ENCODE data around the gene OR12D1. TPM values are rescaled to one million over a fixed set of nuclear protein-coding genes. Genes with fewer than 3 reads are reported as not detected.
"Not testable (repeated sequence)": the region's sequence is repeated elsewhere in the genome, so short reads cannot be mapped to it uniquely, and the experiment has no call there.

OR12D1 gene
- not detected for total RNA-seq

GRCh38 chr6:29414588-29414987, at the start of gene OR12D1:
Gene OR12D1, plus strand, starts transcription at chr6:29414928.
- H3K36me3 Mint-ChIP-seq (ENCODE audit: insufficient read depth): no peaks in the 10 kb centered on the region
- no peaks in the 10 kb centered on the region for H3K4me1 Mint-ChIP-seq (ENCODE audit: low read depth)
- H3K27me3 Mint-ChIP-seq (ENCODE audit: low read depth): peaks cover 33% of the 10 kb centered on the region
- DNase-seq (no peak), ATAC-seq (no peak)
- peaks cover 22% of the 10 kb centered on the region for H3K9me3 Mint-ChIP-seq
- no peak within 1 kb of the TSS for H3K4me3 Mint-ChIP-seq

GRCh38 chr6:29368765-29369164, 46.0 kb upstream of the OR12D1 start, which contains the start of gene OR5V1:
Gene OR5V1, minus strand, starts transcription at chr6:29368865. Its CDS starts 12,670 bp downstream, at chr6:29356195.
- H3K27me3 Mint-ChIP-seq (ENCODE audit: low read depth): peaks cover 29% of the 10 kb centered on the region
- H3K4me3 Mint-ChIP-seq: no peak within 1 kb of the TSS
- ATAC-seq (no peak), DNase-seq (no peak)
- no peaks in the 10 kb centered on the region for H3K4me1 Mint-ChIP-seq (ENCODE audit: low read depth)
- H3K9me3 Mint-ChIP-seq: no peaks in the 10 kb centered on the region
- no peaks in the 10 kb centered on the region for H3K36me3 Mint-ChIP-seq (ENCODE audit: insufficient read depth)

GRCh38 chr6:29375191-29375590, 39.5 kb upstream of the OR12D1 start, which contains the start of gene OR12D3:
Gene OR12D3, minus strand, starts transcription at chr6:29375291. Its CDS starts 4 bp downstream, at chr6:29375287.
- Mint-ChIP-seq H3K9me3 (no peaks in the 10 kb centered on the region), H3K4me3 (no peak within 1 kb of the TSS), H3K4me1 (ENCODE audit: low read depth) (no peaks in the 10 kb centered on the region), H3K27me3 (ENCODE audit: low read depth) (peaks cover 38% of the 10 kb centered on the region), H3K36me3 (ENCODE audit: insufficient read depth) (no peaks in the 10 kb centered on the region)
- DNase-seq (no peak), ATAC-seq (no peak)

GRCh38 chr6:29376003-29376402, 38.7 kb upstream of the OR12D1 start:
- Mint-ChIP-seq H3K36me3 (ENCODE audit: insufficient read depth) (no peaks in the 10 kb centered on the region), H3K27me3 (ENCODE audit: low read depth) (peaks cover 37% of the 10 kb centered on the region), H3K9me3 (no peaks in the 10 kb centered on the region), H3K4me3 (no peak overlapping the region), H3K4me1 (ENCODE audit: low read depth) (no peaks in the 10 kb centered on the region)
- no peak for DNase-seq
- no peak for ATAC-seq

GRCh38 chr6:29388533-29388932, 26.2 kb upstream of the OR12D1 start:
- H3K9me3 Mint-ChIP-seq: no peaks in the 10 kb centered on the region
- no peak for DNase-seq
- no peaks in the 10 kb centered on the region for H3K4me1 Mint-ChIP-seq (ENCODE audit: low read depth)
- no peak for ATAC-seq
- no peak overlapping the region for H3K4me3 Mint-ChIP-seq
- no peaks in the 10 kb centered on the region for H3K36me3 Mint-ChIP-seq (ENCODE audit: insufficient read depth)
- H3K27me3 Mint-ChIP-seq (ENCODE audit: low read depth): peaks cover 23% of the 10 kb centered on the region

GRCh38 chr6:29395331-29395730, 19.4 kb upstream of the OR12D1 start, which contains the start of gene OR12D2:
Gene OR12D2, plus strand, starts transcription at chr6:29395631. Its CDS starts 1,069 bp downstream, at chr6:29396700.
- Mint-ChIP-seq H3K4me1 (ENCODE audit: low read depth) (no peaks in the 10 kb centered on the region), H3K9me3 (no peaks in the 10 kb centered on the region), H3K4me3 (no peak within 1 kb of the TSS), H3K36me3 (ENCODE audit: insufficient read depth) (no peaks in the 10 kb centered on the region), H3K27me3 (ENCODE audit: low read depth) (peaks cover 34% of the 10 kb centered on the region)
- ATAC-seq (no peak), DNase-seq (no peak)

- Mint-ChIP-seq H3K4me1 (ENCODE audit: low read depth) (no peaks in the 10 kb centered on the region), H3K27me3 (ENCODE audit: low read depth) (peaks cover 31% of the 10 kb centered on the region)
Observed at GRCh38 chr6:29399525-29399924, 15.2 kb upstream of the OR12D1 start.

GRCh38 chr6:29403801-29404200, 10.9 kb upstream of the OR12D1 start:
- Mint-ChIP-seq H3K4me3 (no peak overlapping the region), H3K36me3 (ENCODE audit: insufficient read depth) (no peaks in the 10 kb centered on the region), H3K4me1 (ENCODE audit: low read depth) (no peaks in the 10 kb centered on the region), H3K27me3 (ENCODE audit: low read depth) (peaks cover 25% of the 10 kb centered on the region), H3K9me3 (no peaks in the 10 kb centered on the region)
- ATAC-seq (no peak), DNase-seq (no peak)

More at GRCh38 chr6:29399525-29399924, 15.2 kb upstream of the OR12D1 start:
- H3K9me3 Mint-ChIP-seq: no peaks in the 10 kb centered on the region
- no peak for ATAC-seq
- DNase-seq: no peak
- no peaks in the 10 kb centered on the region for H3K36me3 Mint-ChIP-seq (ENCODE audit: insufficient read depth)
- no peak overlapping the region for H3K4me3 Mint-ChIP-seq

GRCh38 chr6:29419516-29419915, 4.8 kb downstream of the OR12D1 start:
- Mint-ChIP-seq H3K36me3 (ENCODE audit: insufficient read depth) (no peaks in the 10 kb centered on the region), H3K4me3 (no peak overlapping the region), H3K9me3 (no peaks in the 10 kb centered on the region), H3K27me3 (ENCODE audit: low read depth) (peaks cover 41% of the 10 kb centered on the region), H3K4me1 (ENCODE audit: low read depth) (no peaks in the 10 kb centered on the region)
- no peak for ATAC-seq
- no peak for DNase-seq

GRCh38 chr6:29424168-29424567, 9.4 kb downstream of the OR12D1 start:
- DNase-seq: no peak
- H3K36me3 Mint-ChIP-seq (ENCODE audit: insufficient read depth): no peaks in the 10 kb centered on the region

GRCh38 chr6:29424575-29424974, 9.8 kb downstream of the OR12D1 start:
- H3K4me3 Mint-ChIP-seq: no peak overlapping the region
- H3K27me3 Mint-ChIP-seq (ENCODE audit: low read depth): peaks cover 45% of the 10 kb centered on the region
- DNase-seq (no peak), ATAC-seq (peak; percentile 28 to 40)
- no peaks in the 10 kb centered on the region for H3K9me3 Mint-ChIP-seq
- H3K36me3 Mint-ChIP-seq (ENCODE audit: insufficient read depth): no peaks in the 10 kb centered on the region
- no peaks in the 10 kb centered on the region for H3K4me1 Mint-ChIP-seq (ENCODE audit: low read depth)

More at GRCh38 chr6:29424168-29424567, 9.4 kb downstream of the OR12D1 start:
- H3K9me3 Mint-ChIP-seq: no peaks in the 10 kb centered on the region
- ATAC-seq: no peak
- no peak overlapping the region for H3K4me3 Mint-ChIP-seq
- peaks cover 49% of the 10 kb centered on the region for H3K27me3 Mint-ChIP-seq (ENCODE audit: low read depth)
- no peaks in the 10 kb centered on the region for H3K4me1 Mint-ChIP-seq (ENCODE audit: low read depth)

GRCh38 chr6:29425075-29425474, 10.3 kb downstream of the OR12D1 start:
- no peaks in the 10 kb centered on the region for H3K4me1 Mint-ChIP-seq (ENCODE audit: low read depth)
- ATAC-seq (no peak), DNase-seq (no peak)
- H3K36me3 Mint-ChIP-seq (ENCODE audit: insufficient read depth): no peaks in the 10 kb centered on the region
- H3K9me3 Mint-ChIP-seq: no peaks in the 10 kb centered on the region
- no peak overlapping the region for H3K4me3 Mint-ChIP-seq
- peaks cover 41% of the 10 kb centered on the region for H3K27me3 Mint-ChIP-seq (ENCODE audit: low read depth)

- Mint-ChIP-seq H3K4me1 (ENCODE audit: low read depth) (no peaks in the 10 kb centered on the region), H3K4me3 (no peak overlapping the region), H3K27me3 (ENCODE audit: low read depth) (peaks cover 34% of the 10 kb centered on the region), H3K9me3 (no peaks in the 10 kb centered on the region), H3K36me3 (ENCODE audit: insufficient read depth) (no peaks in the 10 kb centered on the region)
- ATAC-seq (no peak), DNase-seq (no peak)
Observed at GRCh38 chr6:29426654-29427053, 11.9 kb downstream of the OR12D1 start.

GRCh38 chr6:29436730-29437129, 22.0 kb downstream of the OR12D1 start:
- H3K4me1 Mint-ChIP-seq (ENCODE audit: low read depth); DNase-seq; H3K36me3 Mint-ChIP-seq (ENCODE audit: insufficient read depth); H3K4me3 Mint-ChIP-seq; H3K9me3 Mint-ChIP-seq; ATAC-seq: not testable (repeated sequence)
- peaks cover 24% of the 10 kb centered on the region for H3K27me3 Mint-ChIP-seq (ENCODE audit: low read depth)

- H3K36me3 Mint-ChIP-seq (ENCODE audit: insufficient read depth): no peaks in the 10 kb centered on the region
- ATAC-seq: no peak
- peaks cover 23% of the 10 kb centered on the region for H3K27me3 Mint-ChIP-seq (ENCODE audit: low read depth)
- H3K9me3 Mint-ChIP-seq: peaks cover 3% of the 10 kb centered on the region
- no peaks in the 10 kb centered on the region for H3K4me1 Mint-ChIP-seq (ENCODE audit: low read depth)
- no peak for DNase-seq
- no peak within 1 kb of the TSS for H3K4me3 Mint-ChIP-seq
Observed at GRCh38 chr6:29439006-29439405, 24.3 kb downstream of the OR12D1 start, which contains the start of gene OR10C1. Gene OR10C1, plus strand, starts transcription at chr6:29439306. Its CDS starts 710 bp downstream, at chr6:29440016.

All from activated T-cell treated with anti-CD3 and anti-CD28 coated beads, Interleukin-2, amount 50 U/mL, for 4 hours (primary cell).